Large intestine (tissue), 3 donors: ENCODE results near the gene SDHAF3. TPM values are rescaled to one million over a fixed set of nuclear protein-coding genes. Genes with fewer than 3 reads are reported as not detected.
"Not testable (repeated sequence)": the region's sequence is repeated elsewhere in the genome, so short reads cannot be mapped to it uniquely, and the experiment has no call there.

Source experiments
- DNase-seq, 2 donors: peaks; one replicate each; pipeline versions ENCODE4 v3.0.0 to v3.0.0-alpha.2; 2013
- H3K27ac ChIP-seq: one replicate; pipeline ENCODE4 v1.5.1; 2013; ENCODE audit warnings: low read length
- H3K27me3 ChIP-seq: 2 replicates; pipeline ENCODE4 v1.6.1; 2013; ENCODE audit warnings: low read length; ENCODE audit not compliant: control insufficient read depth, insufficient read depth
- H3K36me3 ChIP-seq: 2 replicates; pipeline ENCODE4 v1.6.1; 2013; ENCODE audit warnings: low read length; ENCODE audit not compliant: control insufficient read depth, insufficient read depth
- H3K4me1 ChIP-seq: one replicate; pipeline ENCODE4 v1.6.1; 2013; ENCODE audit warnings: low read length; ENCODE audit not compliant: control insufficient read depth, insufficient read depth
- H3K4me3 ChIP-seq: one replicate; pipeline ENCODE4 v1.5.1; 2013; ENCODE audit warnings: low read length
- H3K9me3 ChIP-seq: one replicate; pipeline ENCODE4 v1.6.1; 2013; ENCODE audit warnings: mild to moderate bottlenecking, low read depth, low read length, moderate library complexity; ENCODE audit not compliant: control insufficient read depth
- WGBS: methylation state at CpG from one replicate; pipeline ENCODE4 v1.1.5; 2013; ENCODE audit warnings: low lambda C conversion rate; ENCODE audit not compliant: insufficient coverage; 5-methylcytosine and 5-hydroxymethylcytosine counted together
- polyA plus RNA-seq: library from polyadenylated mRNA; unstranded; fragments of 120-200 nt; gene quantifications from one replicate; pipeline ENCODE4 v1.2.1, GENCODE V29; 2013

SDHAF3 gene
- polyA plus RNA-seq, 1 donor = 26.2 TPM

GRCh38 chr7:97120713-97121457, 3.4 kb downstream of the SDHAF3 start:
- Histone ChIP-seq H3K27me3 (no peaks in the 10 kb centered on the region), H3K36me3 (no peaks in the 10 kb centered on the region), H3K4me1 (peaks cover 11% of the 10 kb centered on the region), H3K9me3 (no peaks in the 10 kb centered on the region), H3K4me3 (no peak overlapping the region), H3K27ac (no peak overlapping the region)
- 80% methylated on average over 2 of the region's 5 CpGs for WGBS
- DNase-seq = no peak

GRCh38 chr7:97123115-97123514, 5.6 kb downstream of the SDHAF3 start:
- WGBS = no CpG with 5 or more reads among the region's 2 CpGs
- not testable (repeated sequence) for H3K27me3 ChIP-seq, H3K4me3 ChIP-seq, H3K36me3 ChIP-seq, H3K27ac ChIP-seq, H3K9me3 ChIP-seq, DNase-seq, H3K4me1 ChIP-seq

GRCh38 chr7:97126483-97127171, 9.1 kb downstream of the SDHAF3 start:
- Histone ChIP-seq H3K4me1 (no peaks in the 10 kb centered on the region), H3K27ac (no peak overlapping the region), H3K27me3 (no peaks in the 10 kb centered on the region), H3K4me3 (no peak overlapping the region), H3K36me3 (no peaks in the 10 kb centered on the region), H3K9me3 (no peaks in the 10 kb centered on the region)
- no peak for DNase-seq
- WGBS = no CpG with 5 or more reads among the region's 15 CpGs

- no peaks in the 10 kb centered on the region for H3K9me3 ChIP-seq
- no peak for DNase-seq
- no peaks in the 10 kb centered on the region for H3K4me1 ChIP-seq
- no peak overlapping the region for H3K4me3 ChIP-seq
- WGBS = no CpG with 5 or more reads among the region's 1 CpG
- H3K27ac ChIP-seq = no peak overlapping the region
- H3K27me3 ChIP-seq = no peaks in the 10 kb centered on the region
- no peaks in the 10 kb centered on the region for H3K36me3 ChIP-seq
These were observed 11.2 kb downstream of the SDHAF3 start for GRCh38 chr7:97128736-97129135.

GRCh38 chr7:97130417-97131139, 13.1 kb downstream of the SDHAF3 start:
- H3K36me3 ChIP-seq = no peaks in the 10 kb centered on the region
- no peak for DNase-seq
- no peak overlapping the region for H3K27ac ChIP-seq
- no CpG with 5 or more reads among the region's 6 CpGs for WGBS
- peaks cover 2% of the 10 kb centered on the region for H3K4me1 ChIP-seq
- no peaks in the 10 kb centered on the region for H3K27me3 ChIP-seq
- H3K4me3 ChIP-seq = no peak overlapping the region
- H3K9me3 ChIP-seq = no peaks in the 10 kb centered on the region

GRCh38 chr7:97133159-97133558, 15.7 kb downstream of the SDHAF3 start:
- Histone ChIP-seq H3K4me3 (no peak overlapping the region), H3K27me3 (no peaks in the 10 kb centered on the region), H3K36me3 (no peaks in the 10 kb centered on the region), H3K4me1 (peaks cover 2% of the 10 kb centered on the region), H3K27ac (no peak overlapping the region), H3K9me3 (no peaks in the 10 kb centered on the region)
- WGBS = 33% methylated on average over 1 of the region's 2 CpGs
- DNase-seq = no peak

GRCh38 chr7:97138830-97139229, 21.3 kb downstream of the SDHAF3 start:
- WGBS = no CpG with 5 or more reads among the region's 8 CpGs
- Histone ChIP-seq H3K36me3 (no peaks in the 10 kb centered on the region), H3K9me3 (peaks cover 10% of the 10 kb centered on the region), H3K4me3 (no peak overlapping the region), H3K4me1 (peaks cover 2% of the 10 kb centered on the region), H3K27ac (no peak overlapping the region), H3K27me3 (no peaks in the 10 kb centered on the region)
- no peak for DNase-seq

- no peaks in the 10 kb centered on the region for H3K27me3 ChIP-seq
- no peak for DNase-seq
These were observed 27.6 kb downstream of the SDHAF3 start for GRCh38 chr7:97145068-97145467.

GRCh38 chr7:97149843-97150242, 32.3 kb downstream of the SDHAF3 start:
- H3K36me3 ChIP-seq = no peaks in the 10 kb centered on the region
- 100% methylated on average over 1 of the region's 1 CpG for WGBS
- no peaks in the 10 kb centered on the region for H3K4me1 ChIP-seq
- H3K27me3 ChIP-seq = no peaks in the 10 kb centered on the region
- H3K27ac ChIP-seq = no peak overlapping the region
- H3K9me3 ChIP-seq = no peaks in the 10 kb centered on the region
- DNase-seq = no peak
- no peak overlapping the region for H3K4me3 ChIP-seq

More at GRCh38 chr7:97145068-97145467, 27.6 kb downstream of the SDHAF3 start:
- Histone ChIP-seq H3K4me3 (no peak overlapping the region), H3K9me3 (peaks cover 4% of the 10 kb centered on the region), H3K27ac (no peak overlapping the region), H3K4me1 (no peaks in the 10 kb centered on the region), H3K36me3 (no peaks in the 10 kb centered on the region)
- WGBS = no CpG with 5 or more reads among the region's 1 CpG

- H3K27me3 ChIP-seq = no peaks in the 10 kb centered on the region
- no peaks in the 10 kb centered on the region for H3K36me3 ChIP-seq
- H3K27ac ChIP-seq = no peak overlapping the region
- DNase-seq = no peak
- H3K4me1 ChIP-seq = no peaks in the 10 kb centered on the region
- peaks cover 9% of the 10 kb centered on the region for H3K9me3 ChIP-seq
- H3K4me3 ChIP-seq = no peak overlapping the region
- WGBS = 71% methylated on average over 2 of the region's 2 CpGs
These were observed 38.5 kb downstream of the SDHAF3 start for GRCh38 chr7:97155897-97156418.
